HepG2 (cell line): Measurements from ENCODE around the gene MRPL36. TPM values are rescaled to one million over a fixed set of nuclear protein-coding genes. Genes with fewer than 3 reads are reported as not detected.

Experiments
- ATAC-seq: fragments of 200-7000 bp; cut with Tn5 transposase; 3 replicates; pipeline ENCODE4 v1.9.1; 2020; ENCODE audit warnings: mild to moderate bottlenecking, moderate library complexity
- BruUV-seq: library from RNA; stranded (reverse); fragments of 400-500 nt; replicated peaks from 2 replicates; lab custom pipeline; 2021; lab: Mats Ljungman, UMichigan
- CTCF ChIA-PET: fragments of 300-600 bp; formaldehyde crosslinking; extraction: SDS; loops from one replicate; lab custom pipeline; 2021; ENCODE audit warnings: low total read pairs, inconsistent platforms, low intra/inter-chr PET ratio; lab: Yijun Ruan, JAX
- POLR2A ChIA-PET: fragments of 350-600 bp; sonication (Branson Sonifier 250); formaldehyde crosslinking; loops from one replicate; lab custom pipeline; 2020; ENCODE audit warnings: antibody characterized with exemption, inconsistent platforms; lab: Yijun Ruan, JAX
- DNase-seq: peaks from one replicate; pipeline ENCODE4 v3.0.0-alpha.2; 2015; ENCODE audit warnings: low spot score
- FAIRE-seq: peaks from 3 replicates; lab custom pipeline; 2011; peaks lifted over from hg19 to GRCh38; lab: Jason Lieb, UNC
- H2AFZ ChIP-seq: one replicate; pipeline ENCODE4 v1.6.1; 2011; ENCODE audit warnings: low read length, inconsistent platforms
- H3K27ac ChIP-seq: fragments of 300-600 bp; 3 replicates; pipeline ENCODE4 v1.8.0; 2011; ENCODE audit warnings: mixed run types, mild to moderate bottlenecking, mixed read lengths, low read length, inconsistent platforms; ENCODE audit not compliant: insufficient read depth; ENCODE audit errors: extremely low read length
- H3K27me3 ChIP-seq, 2 experiments: fragments of 200-600 bp in 1 of 2; 2 replicates in 1 of 2; 3 replicates in 1 of 2; pipeline versions ENCODE4 v1.6.0 to v1.8.0; 2011; ENCODE audit warnings: low read length in 2 of 2, mild to moderate bottlenecking in 2 of 2, moderate library complexity in 2 of 2, inconsistent platforms in 1 of 2; ENCODE audit not compliant: insufficient read depth in 2 of 2, control insufficient read depth in 1 of 2
- H3K36me3 ChIP-seq, 2 experiments: fragments of 200-600 bp in 1 of 2; replicated peaks in 1 of 2; 2 replicates in 1 of 2; 3 replicates in 1 of 2; pipeline versions ENCODE4 v1.5.1 to v1.8.0; 2011; ENCODE audit warnings: low read length in 2 of 2, inconsistent platforms in 1 of 2; ENCODE audit not compliant: insufficient read depth in 2 of 2, control insufficient read depth in 1 of 2
- H3K4me1 ChIP-seq: 2 replicates; pipeline ENCODE4 v1.5.1; 2012; ENCODE audit warnings: low read length, inconsistent platforms; ENCODE audit not compliant: insufficient read depth
- H3K4me2 ChIP-seq: 2 replicates; pipeline ENCODE4 v1.6.0; 2011; ENCODE audit warnings: low read depth, low read length, inconsistent platforms
- H3K4me3 ChIP-seq, 3 experiments: fragments of 200-600 bp in 1 of 3; sonication (generic), shearing (Covaris generic) in 1 of 3; replicated peaks in 1 of 3; 2 replicates each; pipeline ENCODE4 v1.5.1; 2011 to 2016; ENCODE audit warnings: low read length in 3 of 3, inconsistent platforms in 2 of 3, low read depth in 2 of 3, mild to moderate bottlenecking in 2 of 3, control low read depth in 1 of 3, mixed read lengths in 1 of 3; ENCODE audit not compliant: insufficient read depth in 1 of 3
- H3K79me2 ChIP-seq: one replicate; pipeline ENCODE4 v1.6.1; 2011; ENCODE audit warnings: low read length, inconsistent platforms; ENCODE audit not compliant: insufficient read depth
- H3K9ac ChIP-seq: 2 replicates; pipeline ENCODE4 v1.6.0; 2011; ENCODE audit warnings: mild to moderate bottlenecking, low read depth, low read length, inconsistent platforms; ENCODE audit not compliant: insufficient read depth
- H3K9me3 ChIP-seq: 2 replicates; pipeline ENCODE4 v1.5.1; 2012; ENCODE audit warnings: mild to moderate bottlenecking, low read length
- H4K20me1 ChIP-seq: 2 replicates; pipeline ENCODE4 v1.6.0; 2011; ENCODE audit warnings: inconsistent platforms, mild to moderate bottlenecking, low read length, moderate library complexity; ENCODE audit not compliant: insufficient read depth
- GTF2F1 ChIP-seq: fragments of 150-350 bp; IDR thresholded peaks from 2 replicates; pipeline ENCODE4 v1.6.1; 2014; ENCODE audit warnings: low read length
- MED1 ChIP-seq: sonication (generic); formaldehyde crosslinking; IDR thresholded peaks from 2 replicates; pipeline ENCODE4 v1.4.0; 2020; ENCODE audit warnings: missing genetic modification reagents
- SATB2 ChIP-seq: sonication (generic); formaldehyde crosslinking; IDR thresholded peaks from 2 replicates; pipeline ENCODE4 v1.5.0; 2020; ENCODE audit warnings: missing genetic modification reagents
- SRF ChIP-seq: IDR thresholded peaks from 2 replicates; pipeline ENCODE4 v1.6.1; 2011; ENCODE audit warnings: mild to moderate bottlenecking, low read depth, low read length, moderate library complexity
- ZBTB20 ChIP-seq: sonication (generic); formaldehyde crosslinking; IDR thresholded peaks from 2 replicates; pipeline ENCODE4 v1.8.1; 2023; ENCODE audit warnings: missing genetic modification reagents, low read depth, mild to moderate bottlenecking, borderline replicate concordance
- ZNF644 ChIP-seq: IDR thresholded peaks from 2 replicates; pipeline ENCODE4 v1.6.1; 2016; ENCODE audit warnings: low read depth
- ZNF720 ChIP-seq: sonication (generic); formaldehyde crosslinking; IDR thresholded peaks from 2 replicates; pipeline ENCODE4 v1.4.0; 2020; ENCODE audit warnings: missing genetic modification reagents
- WGBS: methylation state at CpG from one replicate; pipeline ENCODE4 v1.1.6; 2017; ENCODE audit warnings: low lambda C conversion rate; 5-methylcytosine and 5-hydroxymethylcytosine counted together
- in situ Hi-C: cut with HindIII; loops from 2 replicates; pipeline ENCODE4 v1.10.0; 2017; ENCODE audit warnings: low pct_unique_long_range_greater_than_20kb; ENCODE audit not compliant: extremely low pct_ligation_motif_present
- intact Hi-C: fragments of 100-400 bp; cut with micrococcal nuclease; formaldehyde crosslinking; loops from one replicate; pipeline ENCODE4 v1.10.0; 2022; ENCODE audit not compliant: unreplicated experiment
- polyA plus RNA-seq, 8 experiments: library from polyadenylated mRNA; depleted of rRNA in 3 of 8; stranded (reverse) in 7 of 8; unstranded in 1 of 8; fragments of >200 nt; fragmentation: Illumina TruSeq in 4 of 8; extraction: Trizol in 4 of 8; gene quantifications; 2 replicates each; pipeline versions ENCODE4 v1.2.1 to v1.2.3, GENCODE V29; 2011 to 2016; ENCODE audit warnings: low read depth in 4 of 8, missing spikeins in 1 of 8, mixed read lengths in 1 of 8; ENCODE audit not compliant: insufficient read depth in 1 of 8
- total RNA-seq, 5 experiments: library from RNA; depleted of rRNA; stranded (reverse); fragments of >200 nt; fragmentation: Illumina TruSeq; extraction: Trizol; gene quantifications; 2 replicates each; pipeline ENCODE4 v1.2.3, GENCODE V29; 2016; ENCODE audit warnings: low read depth in 1 of 5
- TF ChIP-seq, protein P1 (sequence below): sonication (generic); formaldehyde crosslinking; IDR thresholded peaks from 2 replicates; pipeline ENCODE4 v1.4.0; 2020; ENCODE audit warnings: mild to moderate bottlenecking, missing genetic modification reagents
- TF ChIP-seq, protein P2 (sequence below): sonication (generic); formaldehyde crosslinking; conservative IDR thresholded peaks from 2 replicates; pipeline ENCODE4 v1.8.0; 2022; ENCODE audit warnings: low read depth, missing genetic modification reagents

MRPL36 gene
- total and polyA plus RNA-seq, 2 of the 13 experiments (the other 11 are each of a cell fraction or from before 2014, with no cell fraction given) = 71.3 to 113 TPM

DNA sequence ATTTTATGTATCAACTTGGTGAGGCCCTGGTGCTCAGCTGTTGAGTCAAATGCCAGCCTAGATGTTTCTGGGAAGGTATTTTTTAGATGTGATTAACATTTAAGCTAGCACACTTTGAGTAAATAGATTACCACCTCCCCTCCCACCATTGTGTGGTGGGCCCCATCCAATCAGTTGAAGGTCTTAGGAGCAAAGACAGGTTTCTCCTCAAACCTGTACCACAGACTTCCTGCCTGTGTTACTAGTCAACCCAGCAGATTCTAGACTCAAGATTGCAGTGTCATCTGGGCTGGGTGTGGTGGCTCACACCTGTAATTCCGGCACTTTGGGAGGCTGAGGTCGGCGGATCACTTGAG is 33.8 kb downstream of the MRPL36 start:
- POLR2A ChIA-PET = no interaction called here
- TF ChIP-seq SRF (no peak), GTF2F1 (no peak), SATB2 (CRISPR knock-in tag) (no peak), ZBTB20 (CRISPR knock-in tag) (no peak), ZNF720 (CRISPR knock-in tag) (no peak), MED1 (CRISPR knock-in tag) (no peak), ZNF644 (no peak)
- TF ChIP-seq, protein P1, sequence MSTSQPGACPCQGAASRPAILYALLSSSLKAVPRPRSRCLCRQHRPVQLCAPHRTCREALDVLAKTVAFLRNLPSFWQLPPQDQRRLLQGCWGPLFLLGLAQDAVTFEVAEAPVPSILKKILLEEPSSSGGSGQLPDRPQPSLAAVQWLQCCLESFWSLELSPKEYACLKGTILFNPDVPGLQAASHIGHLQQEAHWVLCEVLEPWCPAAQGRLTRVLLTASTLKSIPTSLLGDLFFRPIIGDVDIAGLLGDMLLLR (CRISPR knock-in tag) = no peak
- TF ChIP-seq, protein P2, sequence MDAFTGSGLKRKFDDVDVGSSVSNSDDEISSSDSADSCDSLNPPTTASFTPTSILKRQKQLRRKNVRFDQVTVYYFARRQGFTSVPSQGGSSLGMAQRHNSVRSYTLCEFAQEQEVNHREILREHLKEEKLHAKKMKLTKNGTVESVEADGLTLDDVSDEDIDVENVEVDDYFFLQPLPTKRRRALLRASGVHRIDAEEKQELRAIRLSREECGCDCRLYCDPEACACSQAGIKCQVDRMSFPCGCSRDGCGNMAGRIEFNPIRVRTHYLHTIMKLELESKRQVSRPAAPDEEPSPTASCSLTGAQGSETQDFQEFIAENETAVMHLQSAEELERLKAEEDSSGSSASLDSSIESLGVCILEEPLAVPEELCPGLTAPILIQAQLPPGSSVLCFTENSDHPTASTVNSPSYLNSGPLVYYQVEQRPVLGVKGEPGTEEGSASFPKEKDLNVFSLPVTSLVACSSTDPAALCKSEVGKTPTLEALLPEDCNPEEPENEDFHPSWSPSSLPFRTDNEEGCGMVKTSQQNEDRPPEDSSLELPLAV (CRISPR knock-in tag) = no peak
- TF ChIP-seq, all 625 proteins: peak for 0
- DNase-seq = no peak
- Histone ChIP-seq H3K27me3 (peaks cover 11 to 72% of the 10 kb centered on the region in 2 experiments), H2AFZ (no peak overlapping the region), H3K4me2 (no peak overlapping the region), H3K4me1 (no peaks in the 10 kb centered on the region), H3K4me3 (no peak overlapping the region), H3K36me3 (no peaks in the 10 kb centered on the region), H4K20me1 (no peaks in the 10 kb centered on the region), H3K79me2 (no peaks in the 10 kb centered on the region), H3K9me3 (no peaks in the 10 kb centered on the region), H3K9ac (no peak overlapping the region), H3K27ac (no peak overlapping the region)
- no peak for FAIRE-seq
- no TSS peak for BruUV-seq
- 64% methylated on average over 3 of the region's 3 CpGs for WGBS
- ATAC-seq = no peak
- in situ Hi-C loops (loop anchor here (10.0 kb wide), 1 partner anchor 249 kb away; no protein-coding TSS in a partner anchor), intact Hi-C loops (no loop called here)
- CTCF ChIA-PET = no interaction called here
